Measurements from ENCODE around the gene UPK1A.

- no peak for TF ChIP-seq POLR2A (IDR thresholded peaks at IDR 0.05)
- TF ChIP-seq CTCF (IDR thresholded peaks at IDR 0.05): no peak
These were observed 53.8 kb downstream of the UPK1A start for GRCh38 chr19:35720163-35720524.
